22Rv1 (cell line): ENCODE data around the gene SEPSECS.
"Not testable (repeated sequence)": the region's sequence is repeated elsewhere in the genome, so short reads cannot be mapped to it uniquely, and the experiment has no call there.

Experiments used
- H3K27ac ChIP-seq: fragments of 450-650 bp; 2 replicates; pipeline ENCODE4 v1.5.1; 2017
- ZFX ChIP-seq: fragments of 450-650 bp; IDR thresholded peaks from 2 replicates; pipeline ENCODE4 v1.6.1; 2017; ENCODE audit warnings: antibody characterized with exemption, borderline replicate concordance
- TF ChIP-seq, protein P1 (sequence below): fragments of 450-650 bp; IDR thresholded peaks from 2 replicates; pipeline ENCODE4 v1.5.1; 2017; ENCODE audit warnings: mild to moderate bottlenecking

SEPSECS gene

DNA sequence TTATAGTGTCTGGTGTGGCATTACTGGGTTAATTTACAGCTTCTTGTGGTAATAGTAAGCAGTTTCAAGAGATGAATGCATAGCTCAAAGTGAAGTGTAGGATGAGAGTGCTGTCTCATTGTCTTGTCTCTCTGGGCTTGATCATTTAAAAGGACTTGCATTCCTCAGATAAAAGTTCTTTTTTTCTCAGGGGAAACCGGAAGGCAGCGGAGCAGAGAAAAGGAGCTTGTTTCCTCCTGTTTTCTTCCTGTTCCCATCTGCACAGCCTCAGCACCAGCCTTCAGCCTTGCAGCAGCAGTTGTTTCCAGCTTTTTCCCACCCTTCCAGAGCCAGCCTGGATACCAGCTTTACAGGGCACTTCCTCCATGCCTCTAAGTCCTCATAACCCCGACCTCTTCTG is 68.1 kb downstream of the SEPSECS start:
- TF ChIP-seq, protein P1, sequence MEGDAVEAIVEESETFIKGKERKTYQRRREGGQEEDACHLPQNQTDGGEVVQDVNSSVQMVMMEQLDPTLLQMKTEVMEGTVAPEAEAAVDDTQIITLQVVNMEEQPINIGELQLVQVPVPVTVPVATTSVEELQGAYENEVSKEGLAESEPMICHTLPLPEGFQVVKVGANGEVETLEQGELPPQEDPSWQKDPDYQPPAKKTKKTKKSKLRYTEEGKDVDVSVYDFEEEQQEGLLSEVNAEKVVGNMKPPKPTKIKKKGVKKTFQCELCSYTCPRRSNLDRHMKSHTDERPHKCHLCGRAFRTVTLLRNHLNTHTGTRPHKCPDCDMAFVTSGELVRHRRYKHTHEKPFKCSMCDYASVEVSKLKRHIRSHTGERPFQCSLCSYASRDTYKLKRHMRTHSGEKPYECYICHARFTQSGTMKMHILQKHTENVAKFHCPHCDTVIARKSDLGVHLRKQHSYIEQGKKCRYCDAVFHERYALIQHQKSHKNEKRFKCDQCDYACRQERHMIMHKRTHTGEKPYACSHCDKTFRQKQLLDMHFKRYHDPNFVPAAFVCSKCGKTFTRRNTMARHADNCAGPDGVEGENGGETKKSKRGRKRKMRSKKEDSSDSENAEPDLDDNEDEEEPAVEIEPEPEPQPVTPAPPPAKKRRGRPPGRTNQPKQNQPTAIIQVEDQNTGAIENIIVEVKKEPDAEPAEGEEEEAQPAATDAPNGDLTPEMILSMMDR, result no peak
- TF ChIP-seq ZFX, result no peak
- H3K27ac ChIP-seq, result no peak overlapping the region

- H3K27ac ChIP-seq, result no peak overlapping the region
- no peak for TF ChIP-seq ZFX
- TF ChIP-seq, protein P1, result no peak
Measured at GRCh38 chr4:25090516-25090915, 69.7 kb downstream of the SEPSECS start.

DNA sequence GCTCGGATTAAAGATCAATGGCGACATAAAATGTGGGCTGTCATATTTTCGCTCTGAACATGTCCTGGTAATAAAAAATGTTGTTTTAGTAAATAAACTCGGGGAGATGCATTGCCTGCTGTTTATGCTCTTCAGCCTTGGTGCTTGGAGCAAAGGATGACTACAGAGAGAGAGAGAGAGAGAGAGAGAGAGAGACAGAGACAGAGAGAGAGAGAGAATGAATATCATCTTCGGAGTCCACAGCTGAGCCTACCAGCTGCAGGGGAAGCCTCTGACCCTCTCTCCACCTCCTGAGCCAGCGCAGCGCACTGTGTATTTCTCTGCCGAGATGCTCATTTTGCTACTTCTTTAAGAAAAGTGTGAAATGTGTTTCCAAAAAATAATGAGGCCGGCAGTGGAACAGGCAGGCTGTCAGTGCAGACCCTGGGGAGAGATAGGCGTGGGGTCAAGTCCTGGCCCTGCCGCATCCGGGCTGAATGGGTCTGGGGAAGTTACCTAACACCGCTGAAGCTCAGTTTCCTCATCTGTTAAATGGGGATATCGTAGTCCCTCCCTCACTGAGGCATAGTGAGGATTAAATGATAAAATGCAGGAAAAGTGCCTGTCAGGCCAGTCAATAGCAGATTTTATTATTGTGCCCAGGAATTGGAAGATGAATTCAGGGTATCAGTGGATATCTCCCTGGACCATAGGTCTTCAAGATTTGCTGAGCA is 71.0 kb downstream of the SEPSECS start:
- TF ChIP-seq ZFX, result no peak
- TF ChIP-seq, protein P1, result no peak
- H3K27ac ChIP-seq, result no peak overlapping the region

DNA sequence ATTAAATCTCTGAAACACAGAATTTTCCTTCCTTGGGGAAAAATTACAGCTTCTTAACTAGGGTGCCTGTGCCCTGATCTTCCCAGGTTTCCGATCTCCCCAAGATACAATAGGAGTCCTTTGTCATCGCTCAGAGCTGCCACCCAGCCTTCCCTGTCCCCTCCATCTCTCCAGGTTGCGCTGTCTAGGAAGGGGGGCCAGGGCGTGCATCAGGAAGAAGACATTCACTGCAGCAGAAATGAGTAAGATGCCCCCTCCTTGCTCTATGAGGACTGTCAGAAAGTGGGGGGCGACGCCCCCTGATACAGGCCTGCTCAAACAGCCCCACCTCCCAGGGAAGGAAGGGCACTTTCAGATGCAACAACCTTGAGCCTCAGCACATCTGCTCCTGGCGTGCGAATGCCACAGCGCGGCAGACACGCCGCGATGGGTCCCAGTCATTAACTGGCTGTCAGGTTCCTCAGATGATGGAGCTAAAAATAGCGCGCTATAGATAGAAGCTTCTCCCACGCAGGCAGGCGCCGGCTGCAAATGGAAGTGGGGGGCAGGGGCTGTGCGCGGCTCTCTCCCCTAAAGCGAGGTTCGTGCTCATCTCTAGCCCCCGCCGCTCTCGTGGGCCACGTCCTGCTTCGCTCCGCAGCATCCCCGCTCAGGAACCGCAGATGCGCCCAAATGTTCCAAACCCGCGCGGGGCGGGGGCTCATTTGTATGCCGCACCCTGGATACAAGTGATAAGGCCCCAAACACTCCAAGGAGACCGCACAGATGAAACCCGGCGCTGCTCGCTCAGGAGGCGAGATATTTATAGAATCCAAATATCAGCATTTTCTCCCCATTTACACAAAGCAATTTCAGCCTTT is 71.9 kb downstream of the SEPSECS start:
- TF ChIP-seq, protein P1, result no peak
- TF ChIP-seq ZFX, result no peak
- H3K27ac ChIP-seq, result no peak overlapping the region

- TF ChIP-seq, protein P1, result no peak
- no peak for TF ChIP-seq ZFX
- H3K27ac ChIP-seq, result no peak overlapping the region
Measured at GRCh38 chr4:25085671-25086070, 74.6 kb downstream of the SEPSECS start.

DNA sequence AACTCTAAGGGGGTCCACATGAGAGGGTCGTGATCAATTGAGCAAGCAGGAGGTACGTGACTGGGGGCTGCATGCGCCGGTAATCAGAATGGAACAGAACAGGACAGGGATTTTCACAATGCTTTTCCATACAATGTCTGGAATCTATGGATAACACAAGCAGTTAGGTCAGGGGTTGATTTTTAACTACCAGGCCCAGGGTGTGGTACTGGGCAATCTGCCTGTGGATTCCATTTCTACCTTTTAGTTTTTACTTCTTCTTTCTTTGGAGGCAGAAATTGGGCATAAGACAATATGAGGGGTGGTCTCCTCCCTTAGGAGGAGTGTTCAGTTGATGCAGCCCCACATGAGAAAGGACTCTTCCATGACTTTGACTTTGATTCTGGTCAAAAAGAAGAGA is 76.8 kb downstream of the SEPSECS start:
- H3K27ac ChIP-seq, result not testable (repeated sequence)

DNA sequence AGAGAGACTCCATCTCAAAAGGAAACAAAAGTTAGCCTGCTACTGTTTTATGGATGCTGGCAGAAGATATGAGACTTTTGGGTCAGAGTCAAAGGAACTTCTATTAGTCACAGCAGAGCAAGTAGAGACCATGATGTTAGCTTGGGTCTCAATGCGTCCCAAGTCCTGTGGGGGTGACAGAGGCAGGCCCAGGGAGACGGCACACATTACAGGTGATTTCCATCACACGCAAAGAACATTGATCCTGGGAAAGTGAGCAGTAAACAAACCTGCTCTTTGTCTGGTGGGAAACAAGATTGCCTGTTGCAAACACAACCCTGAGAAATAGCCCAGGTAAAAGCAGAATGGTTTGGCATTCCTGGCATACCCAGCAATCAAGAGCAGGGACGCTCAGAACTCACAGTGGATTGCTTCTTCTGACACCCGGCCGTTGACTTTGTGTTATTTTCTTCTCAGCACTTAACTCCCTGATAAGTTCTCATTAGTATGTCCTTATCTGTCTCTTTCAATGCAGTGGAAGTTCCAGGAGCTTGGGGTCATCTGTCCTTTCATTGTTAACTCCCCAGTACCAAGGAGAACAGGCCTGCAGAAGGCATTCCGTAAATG is 78.3 kb downstream of the SEPSECS start:
- no peak overlapping the region for H3K27ac ChIP-seq
- no peak for TF ChIP-seq ZFX

DNA sequence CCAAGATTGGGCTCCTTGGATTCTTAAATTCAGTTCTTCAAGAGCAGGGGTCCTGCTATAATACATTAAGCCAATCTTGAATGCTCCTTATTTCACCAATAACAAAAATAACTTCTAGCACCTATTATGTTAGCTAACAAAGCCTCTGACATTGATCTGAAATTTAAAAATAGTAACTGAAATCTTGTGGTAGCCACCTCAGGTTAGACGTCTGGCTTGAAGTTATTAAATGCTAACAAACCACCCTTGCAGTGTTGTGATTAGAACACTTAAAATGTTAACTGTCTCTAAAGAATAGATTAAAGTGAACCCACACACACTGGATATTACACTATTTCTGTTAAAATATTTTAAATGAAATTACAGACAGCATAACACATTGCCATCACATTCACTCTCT is 79.7 kb downstream of the SEPSECS start:
- H3K27ac ChIP-seq, result no peak overlapping the region
- no peak for TF ChIP-seq ZFX
- TF ChIP-seq, protein P1, result no peak
